ENCODE measurements around the gene SMAP2.

The SMAP2 gene

DNA sequence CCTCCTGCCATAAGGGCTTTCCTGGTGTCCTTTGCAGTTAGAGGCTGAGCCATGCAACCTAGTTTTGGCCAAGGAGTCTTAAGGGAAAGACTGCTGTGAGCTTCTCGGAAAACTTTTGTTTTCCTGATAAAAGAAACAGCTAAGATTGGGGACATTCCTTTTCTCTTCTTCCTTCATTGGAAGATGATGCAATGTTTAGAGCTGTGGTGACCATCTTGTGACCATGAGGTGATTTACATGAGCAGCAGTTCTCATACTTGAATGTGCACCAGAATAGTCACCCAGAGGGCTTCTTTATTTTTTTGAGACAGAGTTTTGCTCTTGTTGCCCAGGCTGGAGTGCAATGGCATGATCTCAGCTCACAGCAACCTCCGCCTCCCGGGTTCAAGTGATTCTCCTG lies 20.4 kb upstream of the SMAP2 start:
- 94% methylated on average over 3 of the region's 3 CpGs for WGBS

DNA sequence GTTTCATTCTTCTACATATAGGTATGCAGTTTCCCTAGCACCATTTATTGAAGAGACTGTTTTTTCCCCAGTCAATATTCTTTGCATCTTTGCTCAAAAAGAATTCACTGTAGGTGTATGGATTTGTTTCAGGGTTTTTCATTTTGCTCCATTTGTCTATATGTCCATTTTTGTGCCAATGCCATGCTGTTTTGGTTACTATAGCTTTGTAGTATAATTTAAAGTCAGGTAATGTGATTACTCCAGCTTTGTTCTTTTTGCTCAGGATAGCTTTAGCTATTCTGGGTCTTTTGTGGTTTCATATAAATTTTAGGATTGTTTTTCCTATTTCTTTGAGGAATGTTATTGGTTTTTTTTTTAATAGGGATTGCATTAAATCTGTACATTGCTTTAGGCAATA lies 15.9 kb upstream of the SMAP2 start:
- H3K23ac ChIP-seq (ENCODE audit: low read length in 2 of 2) = no peak overlapping the region
- H3K4me3 ChIP-seq (ENCODE audit: insufficient read depth in 1 of 2, low read depth in 1 of 2, low read length in 2 of 2) = no peak overlapping the region
- no peak overlapping the region for H3K14ac ChIP-seq (ENCODE audit: low read length in 2 of 2)
- no peaks in the 10 kb centered on the region for H3K36me3 ChIP-seq (ENCODE audit: control insufficient read depth in 1 of 2, insufficient read depth in 2 of 2, low read depth in 1 of 2, low read length in 2 of 2)
- H2BK5ac ChIP-seq (ENCODE audit: low read depth, low read length, poor library complexity, severe bottlenecking) = no peak overlapping the region
- H3K9me3 ChIP-seq (ENCODE audit: control insufficient read depth, low read length) = peaks cover 26% of the 10 kb centered on the region
- no peak overlapping the region for H3K4ac ChIP-seq (ENCODE audit: low read depth in 1 of 2, low read length in 2 of 2)
- H2BK15ac ChIP-seq (ENCODE audit: low read depth, poor library complexity, severe bottlenecking) = no peak overlapping the region
- no peak overlapping the region for H2AK5ac ChIP-seq (ENCODE audit: low read length, severe bottlenecking)
- no peak overlapping the region for H3K9ac ChIP-seq (ENCODE audit: low read length)
- H3K27ac ChIP-seq (ENCODE audit: low read length, poor library complexity, severe bottlenecking) = no peak overlapping the region
- no peak overlapping the region for H4K8ac ChIP-seq (ENCODE audit: low read length)
- no peak for DNase-seq
- H3K4me1 ChIP-seq (ENCODE audit: control insufficient read depth, insufficient read depth, low read depth, low read length) = no peaks in the 10 kb centered on the region
- H3K18ac ChIP-seq (ENCODE audit: low read depth in 1 of 2, low read length in 2 of 2) = no peak overlapping the region
- no peaks in the 10 kb centered on the region for H3K79me1 ChIP-seq (replicated peaks; ENCODE audit: low read length, poor library complexity, severe bottlenecking)
- no peak overlapping the region for H2BK12ac ChIP-seq (ENCODE audit: low read length in 2 of 2)
- H3K4me2 ChIP-seq (ENCODE audit: low read length, poor library complexity, severe bottlenecking) = no peak overlapping the region
- H3K27me3 ChIP-seq (ENCODE audit: control insufficient read depth in 1 of 2, insufficient read depth in 1 of 2, low read length in 2 of 2) = peaks cover 0 to 11% of the 10 kb centered on the region in 2 experiments
- no peak overlapping the region for H4K91ac ChIP-seq (ENCODE audit: low read length)
- H2AFZ ChIP-seq (ENCODE audit: low read depth, low read length) = no peak overlapping the region
- H2BK120ac ChIP-seq (ENCODE audit: low read depth, low read length) = no peak overlapping the region

More for the DNA sequence above, 20.4 kb upstream of the SMAP2 start:
- Histone ChIP-seq H2AK5ac (ENCODE audit: low read length, severe bottlenecking) (no peak overlapping the region), H3K27me3 (ENCODE audit: control insufficient read depth in 1 of 2, insufficient read depth in 1 of 2, low read length in 2 of 2) (peaks cover 0 to 6% of the 10 kb centered on the region in 2 experiments), H3K4me3 (ENCODE audit: insufficient read depth in 1 of 2, low read depth in 1 of 2, low read length in 2 of 2) (no peak overlapping the region), H3K9ac (ENCODE audit: low read length) (no peak overlapping the region), H3K14ac (ENCODE audit: low read length in 2 of 2) (no peak overlapping the region), H2BK15ac (ENCODE audit: low read depth, poor library complexity, severe bottlenecking) (no peak overlapping the region), H3K23ac (ENCODE audit: low read length in 2 of 2) (no peak overlapping the region), H4K91ac (ENCODE audit: low read length) (no peak overlapping the region), H3K27ac (ENCODE audit: low read length, poor library complexity, severe bottlenecking) (no peak overlapping the region), H2BK120ac (ENCODE audit: low read depth, low read length) (no peak overlapping the region), H3K79me1 (replicated peaks; ENCODE audit: low read length, poor library complexity, severe bottlenecking) (no peaks in the 10 kb centered on the region), H3K18ac (ENCODE audit: low read depth in 1 of 2, low read length in 2 of 2) (no peak overlapping the region), H2BK5ac (ENCODE audit: low read depth, low read length, poor library complexity, severe bottlenecking) (no peak overlapping the region), H4K8ac (ENCODE audit: low read length) (no peak overlapping the region), H3K4me1 (ENCODE audit: control insufficient read depth, insufficient read depth, low read depth, low read length) (no peaks in the 10 kb centered on the region), H3K4ac (ENCODE audit: low read depth in 1 of 2, low read length in 2 of 2) (no peak overlapping the region), H2BK12ac (ENCODE audit: low read length in 2 of 2) (no peak overlapping the region), H3K4me2 (ENCODE audit: low read length, poor library complexity, severe bottlenecking) (no peak overlapping the region), H3K36me3 (ENCODE audit: control insufficient read depth in 1 of 2, insufficient read depth in 2 of 2, low read depth in 1 of 2, low read length in 2 of 2) (no peaks in the 10 kb centered on the region), H3K9me3 (ENCODE audit: control insufficient read depth, low read length) (peaks cover 12% of the 10 kb centered on the region), H2AFZ (ENCODE audit: low read depth, low read length) (no peak overlapping the region)
- no peak for DNase-seq

DNA sequence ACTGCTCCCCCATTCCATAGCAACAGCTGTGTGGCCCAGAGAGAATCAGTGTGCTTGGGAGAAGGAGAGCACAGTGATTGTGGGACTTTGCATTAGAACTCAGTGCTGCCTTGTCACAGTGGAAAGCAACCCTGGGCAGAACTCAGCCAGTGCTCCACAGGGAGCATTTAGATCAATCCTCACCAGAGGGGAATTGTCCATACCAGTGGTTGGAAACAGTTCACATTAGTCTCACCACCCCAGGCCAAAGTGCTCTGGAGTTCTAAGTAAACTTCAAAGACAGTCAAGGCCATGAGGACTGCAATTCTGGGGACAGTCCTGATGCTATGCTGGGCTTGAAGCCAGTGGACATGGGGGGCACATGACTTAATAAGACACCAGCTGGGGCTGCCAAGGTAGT lies 12.9 kb upstream of the SMAP2 start:
- Histone ChIP-seq H3K9me3 (ENCODE audit: control insufficient read depth, low read length) (peaks cover 26% of the 10 kb centered on the region), H3K36me3 (ENCODE audit: control insufficient read depth in 1 of 2, insufficient read depth in 2 of 2, low read depth in 1 of 2, low read length in 2 of 2) (no peaks in the 10 kb centered on the region), H3K9ac (ENCODE audit: low read length) (no peak overlapping the region), H2BK15ac (ENCODE audit: low read depth, poor library complexity, severe bottlenecking) (no peak overlapping the region), H3K4ac (ENCODE audit: low read depth in 1 of 2, low read length in 2 of 2) (no peak overlapping the region), H2AFZ (ENCODE audit: low read depth, low read length) (no peak overlapping the region), H2BK120ac (ENCODE audit: low read depth, low read length) (no peak overlapping the region), H3K4me3 (ENCODE audit: insufficient read depth in 1 of 2, low read depth in 1 of 2, low read length in 2 of 2) (no peak overlapping the region), H3K14ac (ENCODE audit: low read length in 2 of 2) (no peak overlapping the region), H3K27me3 (ENCODE audit: control insufficient read depth in 1 of 2, insufficient read depth in 1 of 2, low read length in 2 of 2) (peaks cover 0 to 17% of the 10 kb centered on the region in 2 experiments), H3K23ac (ENCODE audit: low read length in 2 of 2) (no peak overlapping the region), H4K8ac (ENCODE audit: low read length) (no peak overlapping the region), H3K4me2 (ENCODE audit: low read length, poor library complexity, severe bottlenecking) (no peak overlapping the region), H3K79me1 (replicated peaks; ENCODE audit: low read length, poor library complexity, severe bottlenecking) (no peaks in the 10 kb centered on the region), H3K4me1 (ENCODE audit: control insufficient read depth, insufficient read depth, low read depth, low read length) (no peaks in the 10 kb centered on the region), H3K18ac (ENCODE audit: low read depth in 1 of 2, low read length in 2 of 2) (no peak overlapping the region), H4K91ac (ENCODE audit: low read length) (no peak overlapping the region), H3K27ac (ENCODE audit: low read length, poor library complexity, severe bottlenecking) (no peak overlapping the region), H2AK5ac (ENCODE audit: low read length, severe bottlenecking) (no peak overlapping the region), H2BK5ac (ENCODE audit: low read depth, low read length, poor library complexity, severe bottlenecking) (no peak overlapping the region), H2BK12ac (ENCODE audit: low read length in 2 of 2) (no peak overlapping the region)
- no peak for DNase-seq

DNA sequence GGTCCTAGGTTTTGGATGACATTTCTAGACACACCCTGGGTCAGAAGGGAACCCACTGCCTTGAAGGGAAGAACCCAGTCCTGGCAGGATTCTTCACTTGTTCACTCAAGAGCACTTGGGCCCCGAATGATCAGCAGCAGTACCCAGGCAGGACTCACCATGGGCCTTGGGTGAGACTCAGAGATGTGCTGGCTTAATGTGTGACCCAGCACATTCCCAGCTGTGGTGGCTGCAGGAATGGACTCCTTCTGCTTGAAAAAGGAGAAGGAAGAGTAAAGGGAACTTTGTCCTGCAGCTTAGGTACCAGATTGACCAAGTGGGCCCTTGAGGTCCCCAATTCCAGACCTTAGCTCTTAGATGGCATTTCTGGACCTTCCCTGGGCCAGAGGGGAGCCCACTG lies 12.3 kb upstream of the SMAP2 start:
- H3K27me3 ChIP-seq (ENCODE audit: control insufficient read depth in 1 of 2, insufficient read depth in 1 of 2, low read length in 2 of 2) = peaks cover 0 to 17% of the 10 kb centered on the region in 2 experiments
- no peaks in the 10 kb centered on the region for H3K4me1 ChIP-seq (ENCODE audit: control insufficient read depth, insufficient read depth, low read depth, low read length)
- no peak overlapping the region for H3K4me3 ChIP-seq (ENCODE audit: insufficient read depth in 1 of 2, low read depth in 1 of 2, low read length in 2 of 2)
- no peak overlapping the region for H3K14ac ChIP-seq (ENCODE audit: low read length in 2 of 2)
- H2BK5ac ChIP-seq (ENCODE audit: low read depth, low read length, poor library complexity, severe bottlenecking) = no peak overlapping the region
- H2BK120ac ChIP-seq (ENCODE audit: low read depth, low read length) = no peak overlapping the region
- DNase-seq = no peak
- peaks cover 26% of the 10 kb centered on the region for H3K9me3 ChIP-seq (ENCODE audit: control insufficient read depth, low read length)
- H3K27ac ChIP-seq (ENCODE audit: low read length, poor library complexity, severe bottlenecking) = no peak overlapping the region
- H3K18ac ChIP-seq (ENCODE audit: low read depth in 1 of 2, low read length in 2 of 2) = no peak overlapping the region
- H2AK5ac ChIP-seq (ENCODE audit: low read length, severe bottlenecking) = no peak overlapping the region
- no peak overlapping the region for H2BK15ac ChIP-seq (ENCODE audit: low read depth, poor library complexity, severe bottlenecking)
- H3K23ac ChIP-seq (ENCODE audit: low read length in 2 of 2) = no peak overlapping the region
- no peak overlapping the region for H4K91ac ChIP-seq (ENCODE audit: low read length)
- no peak overlapping the region for H3K4ac ChIP-seq (ENCODE audit: low read depth in 1 of 2, low read length in 2 of 2)
- H3K9ac ChIP-seq (ENCODE audit: low read length) = no peak overlapping the region
- H2AFZ ChIP-seq (ENCODE audit: low read depth, low read length) = no peak overlapping the region
- H3K79me1 ChIP-seq (replicated peaks; ENCODE audit: low read length, poor library complexity, severe bottlenecking) = no peaks in the 10 kb centered on the region
- no peaks in the 10 kb centered on the region for H3K36me3 ChIP-seq (ENCODE audit: control insufficient read depth in 1 of 2, insufficient read depth in 2 of 2, low read depth in 1 of 2, low read length in 2 of 2)
- WGBS = 79% methylated on average over 1 of the region's 1 CpG
- no peak overlapping the region for H2BK12ac ChIP-seq (ENCODE audit: low read length in 2 of 2)
- H3K4me2 ChIP-seq (ENCODE audit: low read length, poor library complexity, severe bottlenecking) = no peak overlapping the region
- H4K8ac ChIP-seq (ENCODE audit: low read length) = no peak overlapping the region

Data from mesenchymal stem cell (in vitro differentiated cells and primary cell).